ENCODE data around the gene BRIX1. TPM values are rescaled to one million over a fixed set of nuclear protein-coding genes. Genes with fewer than 3 reads are reported as not detected.
A peak's percentile ranks its signal among the peaks of the same experiment; 100 is the strongest.

BRIX1 gene, protein sequence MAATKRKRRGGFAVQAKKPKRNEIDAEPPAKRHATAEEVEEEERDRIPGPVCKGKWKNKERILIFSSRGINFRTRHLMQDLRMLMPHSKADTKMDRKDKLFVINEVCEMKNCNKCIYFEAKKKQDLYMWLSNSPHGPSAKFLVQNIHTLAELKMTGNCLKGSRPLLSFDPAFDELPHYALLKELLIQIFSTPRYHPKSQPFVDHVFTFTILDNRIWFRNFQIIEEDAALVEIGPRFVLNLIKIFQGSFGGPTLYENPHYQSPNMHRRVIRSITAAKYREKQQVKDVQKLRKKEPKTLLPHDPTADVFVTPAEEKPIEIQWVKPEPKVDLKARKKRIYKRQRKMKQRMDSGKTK
- total RNA-seq = 10 to 100 TPM; 11.2 to 13.8 TPM
- long read RNA-seq, transcript BRIX1-201 (10 exons, 1,926 nt) = major isoform, 22 of 24 reads
- long read RNA-seq, partial matches to known transcripts = 0 of 24 reads
- long read RNA-seq, other reads (novel, unspliced or antisense) = 2 of 24 reads

DNA sequence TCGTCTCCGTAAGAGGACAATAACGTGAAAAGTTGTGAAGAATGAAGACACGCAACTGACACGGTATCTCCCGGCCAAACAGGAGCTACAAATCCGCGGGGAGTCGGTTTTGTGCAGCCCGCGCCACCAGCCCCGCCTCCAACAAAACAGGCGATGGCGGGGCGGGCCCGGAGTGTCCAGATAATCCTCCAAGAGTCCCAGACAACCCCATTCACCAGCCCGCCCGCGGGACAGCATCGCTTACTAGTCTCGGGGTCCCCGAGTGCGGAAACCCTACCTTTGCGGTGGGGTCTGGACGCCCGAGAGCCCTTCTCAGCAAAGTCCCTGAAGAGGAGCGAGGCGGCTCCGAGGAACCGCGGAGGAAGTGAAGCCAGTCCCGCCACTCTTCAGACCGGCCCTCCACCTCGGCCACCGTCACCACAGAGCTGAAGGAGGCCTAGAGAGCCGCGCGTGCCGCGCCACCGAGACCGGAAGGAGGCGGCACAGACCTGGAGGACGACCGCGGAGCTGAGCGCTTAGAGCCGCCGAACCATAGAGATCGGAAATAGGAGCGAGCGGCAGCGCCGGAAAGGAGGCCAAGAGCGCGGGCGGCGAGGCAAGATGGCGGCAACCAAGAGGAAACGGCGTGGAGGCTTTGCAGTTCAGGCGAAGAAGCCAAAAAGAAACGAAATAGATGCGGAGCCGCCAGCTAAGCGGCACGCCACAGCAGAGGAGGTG, at the start of gene BRIX1, which contains the start of gene RAD1:
Gene BRIX1 (plus strand): TSS at position 573 of the 717 bp plus-strand sequence. CDS start 28 bp downstream, at position 601.
Gene RAD1 (minus strand): TSS at position 366 of the 717 bp plus-strand sequence. CDS start 612 bp downstream, outside the sequence.
- ATAC-seq (peak; percentile 99), DNase-seq (peak; percentile 97)
- intact Hi-C loops (cut with DNase I, micrococcal nuclease) = no loop called here

GRCh38 chr5:34866989-34867471, 48.5 kb upstream of the BRIX1 start:
- intact Hi-C loops (cut with DNase I, micrococcal nuclease) = no loop called here

GRCh38 chr5:34867660-34868059, 47.9 kb upstream of the BRIX1 start:
- intact Hi-C loops (cut with DNase I, micrococcal nuclease) = no loop called here
- no peak for ATAC-seq
- DNase-seq = no peak

More at GRCh38 chr5:34866989-34867471, 48.5 kb upstream of the BRIX1 start:
- DNase-seq = peak in 1 of 2 donors; percentile 5
- no peak for ATAC-seq

GRCh38 chr5:34868791-34869190, 46.7 kb upstream of the BRIX1 start:
- intact Hi-C loops (cut with DNase I, micrococcal nuclease) = no loop called here
- DNase-seq = no peak
- ATAC-seq = no peak

DNA sequence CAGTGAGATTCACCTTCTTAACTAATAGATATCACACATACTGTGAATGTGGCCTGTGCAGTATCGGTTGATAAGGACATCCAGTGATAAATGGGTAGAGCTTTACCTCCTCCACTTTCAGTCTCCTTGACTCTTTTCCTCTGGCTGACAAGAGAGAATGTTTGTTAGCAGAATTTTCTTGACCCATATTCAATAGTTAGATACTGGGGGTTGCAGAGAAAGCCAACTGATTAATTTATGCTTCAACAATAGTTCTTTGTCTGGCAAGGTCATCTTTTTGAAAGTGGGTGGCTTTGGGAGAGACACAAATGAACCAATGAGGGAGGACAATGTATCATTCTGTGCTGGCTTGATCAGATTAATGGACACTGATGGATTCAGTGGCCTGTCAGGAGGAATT, 46.3 kb upstream of the BRIX1 start:
- ATAC-seq (no peak), DNase-seq (no peak)
- intact Hi-C loops (cut with DNase I, micrococcal nuclease) = no loop called here

DNA sequence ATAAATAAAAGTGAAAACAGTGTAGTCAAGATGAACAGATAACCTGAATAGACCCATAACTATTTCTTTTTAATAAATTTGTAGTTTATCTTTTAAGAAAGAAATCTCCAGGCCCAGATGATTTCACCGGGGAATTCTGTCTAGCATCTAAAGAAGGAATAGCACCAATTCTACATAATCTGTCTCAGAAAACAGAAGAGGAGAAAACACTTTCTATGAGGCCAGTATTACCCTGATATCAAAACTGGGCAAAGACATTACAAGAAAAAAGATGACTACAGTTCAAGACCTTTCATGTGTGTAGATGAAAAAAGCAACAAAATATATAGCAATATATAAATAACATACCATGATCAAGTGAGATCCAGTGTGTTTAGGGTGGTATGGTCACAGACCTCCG, 45.1 kb upstream of the BRIX1 start:
- no peak for ATAC-seq
- DNase-seq = no peak
- intact Hi-C loops (cut with DNase I, micrococcal nuclease) = no loop called here

GRCh38 chr5:34876275-34876674, 39.2 kb upstream of the BRIX1 start:
- ATAC-seq (no peak), DNase-seq (no peak)
- intact Hi-C loops (cut with DNase I, micrococcal nuclease) = no loop called here

DNA sequence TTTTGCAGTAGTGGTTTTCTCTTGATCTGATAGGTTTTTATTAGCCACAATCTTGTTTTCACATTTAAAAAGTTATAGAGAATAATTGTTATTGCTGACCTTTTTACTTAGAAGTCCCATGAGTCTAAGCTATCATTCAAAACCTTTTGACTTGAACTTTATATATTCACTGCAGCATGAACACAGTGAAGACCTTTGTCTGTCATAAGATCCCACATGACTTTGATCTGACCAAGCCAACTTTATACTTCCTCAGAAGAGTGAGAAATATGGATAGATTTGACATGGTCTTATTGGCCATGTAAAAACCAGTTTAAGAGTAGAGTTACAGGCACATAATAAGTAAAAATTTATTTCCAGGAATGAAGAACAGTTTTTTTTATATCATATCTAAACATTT, 34.3 kb upstream of the BRIX1 start:
- no peak for ATAC-seq
- intact Hi-C loops (cut with DNase I, micrococcal nuclease) = no loop called here
- DNase-seq = no peak

GRCh38 chr5:34886392-34887119, 29.0 kb upstream of the BRIX1 start:
- ATAC-seq (no peak), DNase-seq (no peak)
- intact Hi-C loops (cut with DNase I, micrococcal nuclease) = no loop called here

- ATAC-seq (no peak), DNase-seq (no peak)
- intact Hi-C loops (cut with DNase I, micrococcal nuclease) = no loop called here
These were observed 26.1 kb upstream of the BRIX1 start for GRCh38 chr5:34889394-34889793.

GRCh38 chr5:34891981-34892380, 23.5 kb upstream of the BRIX1 start:
- intact Hi-C loops (cut with DNase I, micrococcal nuclease) = no loop called here
- no peak for DNase-seq
- no peak for ATAC-seq

- ATAC-seq (no peak), DNase-seq (no peak)
- intact Hi-C loops (cut with DNase I, micrococcal nuclease) = no loop called here
These were observed 23.1 kb upstream of the BRIX1 start for GRCh38 chr5:34892414-34892813.

- intact Hi-C loops (cut with DNase I, micrococcal nuclease) = loop anchor here in 1 of 2 donors (5.0 kb wide), 1 partner anchor 407 kb away; no protein-coding TSS in a partner anchor
- DNase-seq (no peak), ATAC-seq (no peak)
These were observed 20.8 kb upstream of the BRIX1 start for GRCh38 chr5:34894716-34895115.

DNA sequence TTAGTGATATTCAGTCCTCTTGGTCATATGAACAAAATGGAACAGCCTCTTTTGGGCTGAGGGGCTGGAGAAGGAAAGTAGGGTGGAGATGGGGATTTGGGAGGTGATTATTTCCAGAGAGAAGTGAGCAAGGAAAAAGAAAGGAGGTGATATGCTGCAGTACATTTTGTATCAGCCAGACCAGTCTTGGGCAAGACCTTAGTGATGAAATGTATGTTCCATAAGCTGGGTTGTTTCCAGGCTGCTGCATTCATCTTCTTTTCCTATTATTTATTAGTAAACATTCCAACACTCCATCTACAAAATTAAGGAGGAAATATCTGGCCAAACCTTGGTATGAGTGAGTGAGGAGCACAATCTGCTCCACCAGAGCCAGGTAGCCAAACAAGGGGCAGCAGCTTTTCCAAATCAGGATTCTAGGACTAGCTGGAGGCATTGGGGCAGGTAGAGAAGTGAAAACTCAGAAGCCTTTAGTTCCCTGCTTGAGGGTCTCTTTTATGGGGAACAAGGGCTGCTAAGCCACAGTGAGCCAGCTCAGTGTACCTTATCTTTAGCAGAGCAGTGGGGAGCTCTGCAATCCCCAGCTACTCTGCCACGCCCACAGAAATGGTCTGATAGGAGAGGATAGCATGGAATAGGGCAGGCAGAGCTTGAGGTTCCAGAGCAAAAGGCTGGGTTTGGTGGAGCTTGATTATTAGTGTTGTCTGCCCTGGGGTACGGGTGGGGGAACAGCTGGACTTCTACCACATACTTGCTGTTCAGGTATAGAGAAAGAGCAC, 19.7 kb upstream of the BRIX1 start:
- intact Hi-C loops (cut with DNase I, micrococcal nuclease) = loop anchor here in 1 of 2 donors (5.0 kb wide), 1 partner anchor 409 kb away; no protein-coding TSS in a partner anchor
- ATAC-seq = no peak
- DNase-seq = no peak

DNA sequence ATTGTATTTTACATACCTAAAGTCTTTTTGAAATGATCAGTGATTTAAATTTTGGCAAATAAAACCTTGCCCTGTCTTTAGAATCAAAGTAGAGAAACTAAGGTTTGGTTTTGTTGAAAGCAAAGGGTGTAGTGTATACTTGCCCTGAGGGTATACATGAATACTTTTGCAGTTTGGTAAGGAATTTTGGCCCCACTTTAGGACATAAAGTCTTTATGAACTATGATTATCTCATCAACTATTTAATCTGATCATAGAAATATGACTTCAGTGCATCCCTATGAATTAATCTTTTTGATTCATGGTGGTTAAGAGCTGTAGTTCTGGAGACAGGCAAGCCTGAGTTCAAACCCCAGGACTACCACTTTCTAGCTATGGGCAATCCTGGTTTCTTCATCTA, 17.9 kb upstream of the BRIX1 start:
- intact Hi-C loops (cut with DNase I, micrococcal nuclease) = loop anchor here in 1 of 2 donors (2.0 to 5.0 kb wide), 2 partner anchors 375 to 410 kb away; no protein-coding TSS in a partner anchor
- ATAC-seq (no peak), DNase-seq (no peak)

- ATAC-seq (peak; percentile 92), DNase-seq (peak; percentile 49 to 70)
- intact Hi-C loops (cut with DNase I, micrococcal nuclease) = loop anchor here in 1 of 2 donors (2.0 to 5.0 kb wide), 2 partner anchors 376 to 411 kb away; no protein-coding TSS in a partner anchor
These were observed 17.1 kb upstream of the BRIX1 start for GRCh38 chr5:34898258-34898895.

GRCh38 chr5:34899066-34899465, 16.4 kb upstream of the BRIX1 start:
- DNase-seq = no peak
- ATAC-seq = no peak
- intact Hi-C loops (cut with DNase I, micrococcal nuclease) = loop anchor here in 1 of 2 donors (2.0 to 5.0 kb wide), 2 partner anchors 376 to 412 kb away; no protein-coding TSS in a partner anchor

Measured in left colon (tissue), 2 donors.